NK-92 treated with Interleukin-12 subunit alpha and Interleukin-12 subunit beta, amount 100 ng/mL, for 24 hours (cell line): ENCODE data around the gene USP31.

Experiments
- DNase-seq: peaks from one replicate; lab custom pipeline; 2025; lab: John Stamatoyannopoulos, UW

Gene USP31

DNA sequence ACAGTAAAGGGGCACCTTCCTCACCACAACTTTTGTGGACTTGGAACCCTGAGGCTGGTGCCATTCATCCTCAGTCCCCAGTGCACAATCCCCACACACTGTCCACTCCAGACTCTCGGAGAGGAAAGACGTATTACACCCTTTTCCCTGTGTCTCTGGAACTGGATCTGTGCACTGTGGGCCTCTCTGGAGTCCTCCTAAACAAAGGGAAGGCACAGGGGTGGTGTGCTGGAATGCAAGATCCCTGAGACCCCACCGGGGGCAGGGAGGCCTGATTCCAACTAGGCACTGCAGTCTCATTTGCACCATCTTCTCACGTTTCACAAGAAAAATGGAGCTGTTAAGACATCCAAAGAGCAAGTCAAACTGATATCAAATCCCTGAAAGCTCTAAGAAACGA lies 89.8 kb downstream of the USP31 start:
- no peak for DNase-seq

- DNase-seq: no peak
Measured at GRCh38 chr16:23058576-23058975, 90.7 kb downstream of the USP31 start.

DNA sequence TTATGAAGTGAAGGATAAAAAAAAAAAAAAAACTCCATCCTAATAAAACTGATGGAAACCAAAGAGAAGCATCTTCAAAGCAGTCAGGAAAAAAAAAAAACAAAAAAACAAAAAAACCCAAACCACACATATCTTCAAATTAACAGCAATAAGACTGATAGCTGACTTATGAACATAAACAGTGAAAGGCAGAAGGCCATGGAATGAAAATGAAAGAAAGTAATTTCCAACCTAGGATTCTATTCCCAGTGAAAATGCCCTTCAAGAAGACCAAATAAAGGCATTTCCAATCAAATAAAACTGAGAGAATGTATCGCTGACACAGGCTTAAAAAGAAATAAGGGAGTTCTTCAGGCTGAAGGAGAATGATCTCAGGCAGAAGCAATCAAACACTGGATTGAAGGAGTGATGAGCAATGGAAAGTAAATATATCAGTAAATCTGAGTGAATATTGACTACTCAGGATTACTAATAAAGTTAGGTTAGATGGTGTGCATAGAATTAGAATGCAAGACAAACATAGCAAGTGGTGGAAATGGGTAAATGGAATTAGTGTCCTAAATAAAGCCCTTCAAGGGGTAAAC lies 92.1 kb downstream of the USP31 start:
- no peak for DNase-seq

GRCh38 chr16:23055481-23055880 lies 93.8 kb downstream of the USP31 start:
- no peak for DNase-seq

DNA sequence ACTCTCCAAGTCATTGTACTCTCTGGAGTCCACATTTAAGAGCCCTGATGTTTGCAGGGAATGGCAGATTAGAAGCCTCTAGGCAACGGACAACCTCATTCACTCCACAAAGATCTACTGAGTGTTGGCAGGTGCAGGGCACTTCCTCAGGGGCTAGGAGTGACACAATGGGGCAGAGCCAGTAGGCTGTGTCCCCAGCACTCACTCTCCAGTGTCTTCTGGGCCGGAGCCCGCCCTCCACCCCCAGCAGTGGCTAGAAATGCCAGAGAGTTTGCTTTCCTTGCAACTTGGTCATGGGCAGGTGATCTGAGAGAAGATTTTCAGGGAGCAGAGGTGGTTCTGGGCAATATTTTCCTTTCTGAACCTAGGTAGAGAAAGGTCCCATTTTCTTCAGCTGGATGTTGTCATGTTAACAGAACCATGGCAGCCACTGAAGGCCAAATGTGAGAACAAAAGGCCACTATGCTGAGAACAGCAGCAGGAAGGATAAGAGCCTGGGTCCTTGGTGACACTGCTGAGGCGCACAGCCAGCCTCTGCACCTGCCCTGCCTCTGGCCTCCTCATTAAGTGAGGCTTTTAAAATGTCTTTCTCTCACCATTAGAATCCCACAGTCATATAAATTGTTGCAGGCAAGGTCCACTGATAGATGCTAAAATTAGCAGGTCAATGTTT lies 96.2 kb downstream of the USP31 start:
- DNase-seq: no peak

DNA sequence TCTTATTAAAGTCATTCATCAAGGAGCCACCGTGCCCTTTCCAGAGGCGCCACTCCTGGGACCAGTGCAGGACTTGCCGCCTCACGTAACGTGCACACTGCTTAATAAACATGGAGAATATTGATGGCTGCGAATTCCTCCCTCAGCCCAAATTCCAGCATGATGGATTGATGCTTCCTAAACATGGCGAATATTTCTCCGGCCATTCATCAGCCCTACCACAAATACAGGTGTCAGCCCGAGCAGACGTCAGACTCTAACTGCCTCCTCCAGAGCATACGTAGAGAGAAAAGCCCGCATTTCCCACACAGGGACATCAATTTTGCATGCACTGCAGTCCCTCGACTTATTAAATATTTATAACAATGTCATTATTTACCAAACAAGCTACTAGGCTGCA lies 97.0 kb downstream of the USP31 start:
- DNase-seq: no peak

- DNase-seq: no peak
Measured at GRCh38 chr16:23051587-23051986, 97.7 kb downstream of the USP31 start.

- DNase-seq: no peak
Measured at GRCh38 chr16:23048164-23048563, 101.1 kb downstream of the USP31 start.

GRCh38 chr16:23045025-23045424 lies 104.2 kb downstream of the USP31 start:
- no peak for DNase-seq

DNA sequence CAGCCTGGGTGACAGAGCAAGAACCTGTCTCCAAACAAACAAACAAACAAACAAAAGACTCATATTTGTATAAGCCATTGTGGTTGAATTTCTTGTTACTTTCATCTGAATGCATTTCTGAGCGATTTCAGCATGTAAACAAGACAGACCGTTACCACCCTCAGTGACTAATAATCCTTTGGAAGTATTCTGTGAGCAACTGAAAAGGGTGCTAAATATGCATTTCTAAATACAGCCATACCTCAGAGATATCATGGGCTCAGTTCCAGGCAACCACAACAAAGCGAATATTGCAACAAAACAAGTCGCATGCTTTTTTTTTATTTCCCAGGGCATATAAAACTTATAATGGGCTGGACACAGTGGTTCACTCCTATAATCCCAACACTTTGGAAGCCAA lies 109.0 kb downstream of the USP31 start:
- DNase-seq: no peak

DNA sequence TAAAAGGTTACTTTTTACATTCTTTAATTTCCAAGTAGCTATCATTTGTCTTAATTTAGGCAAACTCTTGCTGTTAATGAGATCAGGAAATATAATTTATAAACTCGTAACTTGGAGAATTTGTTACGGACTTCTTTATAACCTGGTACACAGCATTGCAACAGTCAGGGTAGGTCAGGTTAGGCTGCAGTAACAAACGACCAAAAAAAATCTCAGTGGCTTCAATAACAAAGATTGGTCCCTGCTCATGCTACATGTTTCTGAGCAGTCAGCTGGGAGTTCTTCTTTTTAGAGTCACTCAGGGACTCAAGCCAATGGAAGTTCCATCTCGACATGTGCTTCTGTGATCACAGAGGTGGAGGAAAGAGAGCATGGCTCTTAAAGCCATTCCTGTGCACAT lies 110.1 kb downstream of the USP31 start:
- DNase-seq: no peak

- no peak for DNase-seq
Measured at GRCh38 chr16:23035240-23035639, 114.0 kb downstream of the USP31 start.

GRCh38 chr16:23031508-23032098 lies 117.6 kb downstream of the USP31 start:
- no peak for DNase-seq

- no peak for DNase-seq
Measured at GRCh38 chr16:23029733-23030420, 119.4 kb downstream of the USP31 start.

GRCh38 chr16:23027386-23027785 lies 121.9 kb downstream of the USP31 start:
- DNase-seq: no peak

DNA sequence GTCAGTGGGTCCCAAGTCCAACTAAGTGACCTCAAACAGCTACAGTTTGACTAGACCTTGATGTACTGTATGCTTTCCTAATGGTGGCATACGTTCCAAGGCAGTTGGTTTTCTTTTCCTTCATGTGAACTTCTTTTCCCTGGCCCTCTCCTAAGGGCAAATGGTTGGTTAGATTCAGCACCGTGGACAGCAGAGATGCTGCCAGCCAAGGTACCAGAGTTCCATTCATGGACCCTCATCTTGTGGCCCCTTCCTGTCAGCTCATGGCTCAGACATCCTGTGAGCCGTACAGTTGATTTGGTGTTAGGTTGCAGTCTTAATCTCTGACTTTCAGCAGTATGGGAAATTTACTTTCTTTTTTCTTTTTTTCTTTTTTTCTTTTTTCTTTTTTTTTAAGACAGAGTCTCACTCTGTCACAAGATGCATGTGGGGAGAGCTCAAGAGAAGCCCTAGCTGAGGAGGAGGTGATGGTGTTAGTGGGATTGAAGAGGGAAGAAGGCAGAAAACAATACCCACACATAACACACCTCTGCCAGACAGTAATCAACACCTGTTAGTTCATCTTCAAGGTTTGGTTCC lies 122.4 kb downstream of the USP31 start:
- DNase-seq: no peak

DNA sequence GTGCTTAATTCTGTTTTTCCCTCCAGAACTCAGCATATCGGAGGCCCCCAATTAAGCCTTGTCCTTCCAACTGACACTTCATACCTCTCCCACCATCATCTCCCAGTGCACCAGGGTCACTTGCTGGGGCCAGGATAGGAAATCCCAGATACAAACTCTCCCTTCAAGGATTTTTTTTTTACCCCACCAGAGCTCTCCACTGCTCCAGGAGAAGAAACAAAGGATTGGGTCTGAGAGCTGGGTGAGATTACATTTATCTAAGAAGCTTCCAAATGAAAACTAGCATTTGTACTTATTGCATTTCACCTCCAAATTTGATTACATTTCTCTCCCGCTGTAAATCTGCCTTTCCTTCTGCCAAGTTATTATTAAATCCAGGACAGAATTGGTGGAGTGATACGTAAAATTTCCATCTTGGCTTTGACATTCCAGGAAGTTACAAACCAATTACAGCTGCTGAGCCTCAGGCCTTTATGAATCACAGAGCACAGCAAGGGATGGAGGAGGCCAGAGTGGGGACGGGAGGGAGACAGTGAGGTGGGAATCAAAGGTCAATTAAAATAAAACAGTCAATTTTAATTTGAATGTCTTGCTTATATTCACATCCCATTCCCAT lies 123.5 kb downstream of the USP31 start:
- DNase-seq: no peak

DNA sequence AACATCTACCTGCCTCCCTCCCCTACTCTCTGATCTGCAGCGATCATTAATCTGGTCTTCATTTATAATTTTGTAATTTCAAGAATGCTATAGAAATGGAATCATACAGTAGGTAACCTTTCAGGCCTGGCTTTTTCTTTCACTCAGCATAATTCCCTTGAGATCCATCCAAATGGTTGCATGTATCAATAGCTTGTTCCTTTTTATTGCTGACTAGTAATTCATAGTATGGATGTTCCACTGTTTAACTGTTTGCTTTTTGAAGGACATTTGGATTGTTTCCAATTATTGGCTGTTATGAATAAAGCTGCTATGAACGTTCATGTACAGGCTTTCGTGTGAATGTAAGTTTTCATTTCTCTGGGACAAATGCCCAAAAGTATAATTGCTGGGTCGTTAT lies 125.2 kb downstream of the USP31 start:
- no peak for DNase-seq

DNA sequence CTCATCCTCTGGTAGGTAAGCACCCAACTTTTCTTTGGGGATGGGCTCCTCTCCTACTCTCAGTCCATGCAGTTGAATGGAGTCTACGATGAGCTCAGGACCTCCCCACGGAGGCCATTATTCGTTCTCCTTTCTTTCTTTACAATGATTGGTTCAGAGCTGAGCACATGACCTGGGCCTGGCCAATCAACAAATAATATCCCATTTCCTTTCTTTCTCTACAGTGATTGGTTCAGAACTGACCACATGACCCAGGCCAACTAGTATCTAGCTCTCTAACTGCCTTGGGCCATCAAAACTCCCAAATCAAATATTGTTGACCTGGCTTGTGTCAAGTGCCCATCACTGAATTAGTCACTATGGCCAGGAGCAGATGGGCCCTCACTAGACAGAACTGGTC lies 129.2 kb downstream of the USP31 start:
- no peak for DNase-seq

DNA sequence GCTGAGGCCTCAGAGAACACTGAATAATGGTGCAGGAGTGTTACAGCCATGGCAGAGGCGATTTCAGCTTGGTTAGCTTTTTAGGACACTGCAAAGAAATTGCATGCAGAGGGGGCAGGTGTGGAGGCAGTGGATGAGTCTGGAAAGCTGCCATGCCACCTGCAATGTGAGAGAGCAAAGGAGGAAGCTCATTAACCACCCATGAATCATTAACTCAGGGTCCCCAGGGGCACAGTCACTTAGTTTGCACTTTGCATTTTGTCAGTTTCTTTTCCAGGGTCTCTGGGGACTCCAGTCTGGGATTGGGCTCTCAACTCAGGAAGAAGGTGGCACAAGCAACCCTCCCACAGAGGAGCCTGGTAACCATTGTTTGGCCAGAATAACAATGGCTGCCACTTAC lies 132.9 kb downstream of the USP31 start:
- no peak for DNase-seq

DNA sequence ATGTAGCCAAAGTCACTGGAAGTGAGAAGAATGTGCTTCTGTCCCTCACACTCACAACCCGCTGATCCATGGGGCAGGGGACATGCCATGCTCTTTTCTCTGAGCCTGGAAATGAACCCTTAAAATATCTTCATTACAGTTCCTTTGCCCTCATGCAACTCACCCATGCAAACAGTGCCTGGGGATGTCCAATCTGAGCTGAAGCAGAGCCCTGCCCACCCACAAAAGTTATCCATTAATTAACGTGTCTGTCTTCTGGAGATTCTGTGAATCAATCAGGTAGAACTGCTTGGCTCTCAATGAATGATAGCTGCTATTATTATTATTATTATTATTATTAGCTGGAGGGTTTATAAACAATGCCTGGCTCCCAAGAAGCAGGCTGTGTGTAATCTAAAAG lies 133.7 kb downstream of the USP31 start:
- DNase-seq: no peak

DNA sequence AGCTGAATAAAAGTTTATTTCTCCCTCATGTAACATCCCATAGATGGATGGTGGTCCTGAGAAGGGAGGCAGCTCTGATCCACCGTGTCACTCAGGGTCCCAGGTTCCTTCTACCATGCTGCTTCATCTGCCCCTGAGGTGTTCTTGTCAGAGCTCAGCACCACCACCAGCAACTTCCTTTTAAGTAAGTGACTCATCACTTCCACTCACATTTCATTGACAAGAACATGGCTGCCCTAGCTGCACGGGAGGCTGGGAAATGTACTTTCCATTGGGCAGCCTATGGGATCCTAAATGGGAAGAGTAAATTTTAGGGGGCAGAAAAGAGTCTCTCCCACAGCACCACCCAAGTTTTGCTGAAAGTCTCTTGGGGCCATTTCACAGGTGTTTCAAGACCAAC lies 134.7 kb downstream of the USP31 start:
- no peak for DNase-seq
